GM19468 (cell line): Measurements from ENCODE around the gene ADAMTSL3.

Source experiments
- ATAC-seq: cut with Tn5 transposase; IDR thresholded peaks from one replicate; pipeline ENCODE4 v1.9.1; 2021; ENCODE audit warnings: mild to moderate bottlenecking, moderate library complexity, moderate number of reproducible peaks; ENCODE audit not compliant: unreplicated experiment; ENCODE audit errors: extremely low read depth

ADAMTSL3 gene

GRCh38 chr15:83656192-83656591 is 2.3 kb downstream of the ADAMTSL3 start:
- ATAC-seq: no peak

- ATAC-seq: no peak
Observed at GRCh38 chr15:83656943-83657528, 3.1 kb downstream of the ADAMTSL3 start.

- ATAC-seq: no peak
Observed at GRCh38 chr15:83657549-83657948, 3.6 kb downstream of the ADAMTSL3 start.

- ATAC-seq: no peak
Observed at GRCh38 chr15:83658430-83659416, 4.8 kb downstream of the ADAMTSL3 start.

GRCh38 chr15:83659417-83659812 is 5.5 kb downstream of the ADAMTSL3 start:
- ATAC-seq: no peak

GRCh38 chr15:83665480-83665879 is 11.6 kb downstream of the ADAMTSL3 start:
- no peak for ATAC-seq

- ATAC-seq: no peak
Observed at GRCh38 chr15:83670672-83671229, 16.8 kb downstream of the ADAMTSL3 start.

DNA sequence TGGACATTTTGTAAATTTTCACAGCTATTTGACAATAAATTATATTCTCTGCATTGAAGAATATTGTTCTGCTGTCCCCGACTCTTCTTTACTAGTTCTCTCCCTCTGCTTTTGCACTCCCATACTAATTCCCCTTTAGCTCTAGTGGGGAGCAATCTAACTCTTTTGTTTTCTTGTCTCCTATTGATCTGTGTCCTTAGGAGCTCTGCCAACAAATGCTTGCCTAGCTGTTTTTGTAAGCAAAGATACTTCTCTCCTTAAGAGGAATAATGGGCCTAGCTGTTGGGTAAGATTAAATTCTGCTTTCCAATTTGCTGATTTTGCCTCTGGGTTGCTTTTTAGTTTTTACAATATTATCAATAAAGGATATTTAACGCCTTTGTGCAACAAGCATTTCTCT is 17.7 kb downstream of the ADAMTSL3 start:
- ATAC-seq: no peak

GRCh38 chr15:83673385-83673784 is 19.5 kb downstream of the ADAMTSL3 start:
- no peak for ATAC-seq

DNA sequence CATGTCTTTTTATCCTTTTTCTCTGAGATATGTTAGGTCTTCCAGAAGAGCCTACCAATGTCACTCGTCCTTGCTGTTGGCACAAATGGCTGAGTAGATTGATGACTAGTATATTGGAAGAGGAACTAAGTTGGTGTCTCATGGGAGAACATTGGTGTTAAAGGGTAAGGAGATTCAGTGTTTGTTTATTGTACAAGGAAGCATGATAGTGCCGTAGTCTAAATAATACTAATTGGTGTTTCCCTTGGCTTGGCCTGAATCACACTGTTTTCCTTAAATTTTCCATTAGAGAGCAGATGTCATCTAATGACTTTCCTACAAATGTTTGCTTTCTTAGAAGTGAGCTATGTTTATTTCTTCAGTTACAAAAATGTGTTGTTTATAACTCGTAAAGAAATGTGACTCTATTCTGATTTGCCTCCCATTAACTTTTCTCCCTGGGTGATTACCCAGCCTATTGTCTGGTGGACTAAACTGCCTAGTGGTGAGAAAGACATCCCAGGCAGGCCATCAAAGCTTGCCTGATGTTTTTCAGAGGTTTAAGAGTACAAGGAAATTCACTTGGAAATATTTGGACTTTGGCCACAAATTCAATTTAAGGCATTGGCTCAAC is 28.7 kb downstream of the ADAMTSL3 start:
- ATAC-seq: no peak

DNA sequence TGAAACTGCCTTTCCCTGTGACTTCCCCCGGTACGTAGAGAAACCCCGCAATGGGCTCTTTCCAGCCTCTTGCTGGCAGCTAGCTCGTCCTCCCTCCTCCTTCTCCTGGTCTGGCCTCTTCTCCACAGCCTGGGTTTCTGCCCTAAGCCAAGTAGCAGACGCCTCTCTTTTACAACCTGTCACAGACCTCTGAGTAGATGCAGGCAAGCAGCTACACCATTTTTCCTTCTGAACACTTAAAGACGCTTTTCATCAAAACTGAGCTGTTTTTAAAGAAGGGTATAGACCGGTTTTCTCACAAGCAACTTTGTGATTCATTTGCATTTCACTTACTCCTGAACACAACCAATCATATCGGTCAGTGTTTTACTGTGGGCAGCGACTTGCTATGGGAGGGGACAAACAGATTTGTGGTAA is 32.0 kb downstream of the ADAMTSL3 start:
- no peak for ATAC-seq

DNA sequence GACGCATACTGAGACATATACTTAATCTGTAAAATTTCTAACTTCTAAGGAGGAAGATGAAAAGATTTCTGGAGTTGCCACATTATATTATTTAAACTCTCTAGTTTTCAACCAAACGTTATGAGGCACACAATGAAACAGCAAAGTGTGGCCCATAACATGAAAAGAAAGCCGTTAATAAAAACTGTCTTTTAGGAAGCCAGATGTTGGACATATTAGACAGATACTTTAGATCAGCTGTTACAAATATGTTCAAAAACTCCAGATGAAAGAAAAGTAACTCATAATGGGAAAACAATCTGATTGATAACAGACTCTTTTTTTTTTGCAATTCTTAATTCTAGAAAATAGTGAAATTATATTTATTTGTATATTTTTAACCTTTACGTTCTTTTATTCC is 34.3 kb downstream of the ADAMTSL3 start:
- no peak for ATAC-seq

GRCh38 chr15:83690676-83691075 is 36.8 kb downstream of the ADAMTSL3 start:
- ATAC-seq: no peak

- no peak for ATAC-seq
Observed at GRCh38 chr15:83692746-83693581, 39.0 kb downstream of the ADAMTSL3 start.

GRCh38 chr15:83694015-83694414 is 40.1 kb downstream of the ADAMTSL3 start:
- no peak for ATAC-seq

DNA sequence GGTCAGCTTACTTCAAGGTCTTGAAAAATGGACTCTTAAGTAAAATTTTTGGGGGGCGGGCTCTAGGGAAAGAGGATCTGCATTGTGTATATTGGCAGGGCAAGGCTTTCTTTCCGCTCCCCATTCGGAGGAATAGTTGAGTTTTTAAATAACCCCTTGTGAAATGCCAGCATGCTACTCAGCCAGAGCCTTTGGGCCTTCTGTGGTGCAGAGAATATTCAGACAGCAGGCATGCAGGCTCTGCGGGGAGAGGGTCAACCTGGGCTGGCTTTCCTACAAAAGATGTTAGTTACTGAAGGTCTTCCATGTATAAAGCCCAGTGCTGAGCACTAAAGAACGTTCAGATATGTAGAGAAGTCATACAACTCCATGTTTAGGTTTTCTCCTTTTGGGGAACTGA is 40.6 kb downstream of the ADAMTSL3 start:
- ATAC-seq: no peak

GRCh38 chr15:83695246-83695645 is 41.3 kb downstream of the ADAMTSL3 start:
- no peak for ATAC-seq

DNA sequence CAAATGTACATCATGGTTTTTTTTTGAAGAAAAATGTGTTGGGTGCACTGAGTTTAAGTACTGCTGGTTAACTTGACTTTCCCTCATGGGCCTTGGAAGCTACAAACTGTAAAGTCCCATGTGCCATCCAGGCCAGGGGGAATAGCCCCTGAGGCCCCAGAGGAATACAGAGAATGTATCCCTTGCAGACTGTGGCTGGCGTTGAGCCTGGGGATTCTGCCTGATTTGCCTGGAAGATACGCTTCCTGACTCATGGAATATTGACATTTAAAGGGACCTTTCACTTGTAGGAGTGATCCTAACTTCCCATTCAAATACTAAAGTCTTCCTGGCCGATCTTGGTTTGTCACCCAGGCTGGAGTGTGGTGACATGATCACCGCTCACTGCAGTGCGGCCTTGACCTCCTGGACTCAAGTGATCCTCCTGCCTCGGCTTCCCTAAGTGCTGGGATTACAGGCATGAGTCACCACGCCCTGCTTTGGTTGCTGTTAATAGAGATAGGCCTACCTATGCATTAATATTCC is 42.0 kb downstream of the ADAMTSL3 start:
- ATAC-seq: no peak

DNA sequence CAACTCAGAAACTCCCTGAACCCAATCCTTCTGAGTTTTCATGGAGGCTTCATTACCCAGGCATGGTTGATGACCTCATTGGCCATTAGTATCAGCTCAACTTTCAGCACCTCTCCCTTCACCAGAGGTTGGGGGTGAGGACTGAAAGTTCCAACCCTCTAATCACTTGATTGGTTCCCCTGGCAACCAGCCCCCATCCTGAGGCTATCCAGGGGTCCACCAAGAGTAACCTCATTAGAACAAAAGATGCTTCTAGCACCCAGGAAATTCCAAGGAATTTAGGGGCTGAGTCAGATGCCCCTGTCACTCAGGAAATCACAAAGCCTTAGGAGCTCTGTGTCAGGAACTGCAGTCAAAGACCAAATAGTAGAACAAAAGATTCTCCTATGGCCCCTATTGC is 43.8 kb downstream of the ADAMTSL3 start:
- ATAC-seq: no peak

DNA sequence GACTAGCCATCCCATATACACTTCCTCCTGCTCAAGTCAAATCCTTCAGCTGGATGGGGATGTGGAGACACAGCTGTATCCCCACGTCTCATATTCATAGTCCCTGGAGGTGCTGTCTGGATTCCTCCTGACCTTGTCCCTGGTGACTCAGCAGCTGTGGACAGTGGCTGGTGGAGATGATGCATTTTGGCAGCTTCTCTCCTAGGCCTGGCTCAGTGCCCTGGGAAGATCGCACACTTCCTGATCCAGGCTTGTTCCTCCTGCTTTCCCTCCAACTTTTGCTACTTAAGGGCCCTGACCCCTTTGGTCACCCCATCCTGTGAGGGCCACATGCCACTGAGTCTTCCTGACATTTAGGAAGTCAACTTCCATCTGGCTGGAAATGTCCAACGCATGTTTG is 44.4 kb downstream of the ADAMTSL3 start:
- no peak for ATAC-seq
